ENCODE measurements around the gene IFITM5. TPM values are rescaled to one million over a fixed set of nuclear protein-coding genes. Genes with fewer than 3 reads are reported as not detected.

The IFITM5 gene
- total RNA-seq, 2 donors from 2014 or later = not detected

- H3K27ac Mint-ChIP-seq = peak overlapping the region in 1 of 2 donors; percentile 98
- peaks cover 7 to 25% of the 10 kb centered on the region in 2 donors for H3K36me3 Mint-ChIP-seq
- ATAC-seq (no peak), DNase-seq (ENCODE audit: low spot score in 2 of 2) (peak in 1 of 2 donors; percentile 54)
- peaks cover 0 to 3% of the 10 kb centered on the region in 2 donors for H3K9me3 Mint-ChIP-seq
Measured at GRCh38 chr11:285021-285893, 14.1 kb downstream of the IFITM5 start.

- peak in 1 of 2 donors; percentile 59 for DNase-seq (ENCODE audit: low spot score in 2 of 2)
- no peak for ATAC-seq
- peak overlapping the region in 1 of 2 donors; percentile 35 for H3K27ac Mint-ChIP-seq
- H3K9me3 Mint-ChIP-seq = peaks cover 0 to 3% of the 10 kb centered on the region in 2 donors
- peaks cover 7 to 21% of the 10 kb centered on the region in 2 donors for H3K36me3 Mint-ChIP-seq
Measured at GRCh38 chr11:284105-285020, 15.0 kb downstream of the IFITM5 start.

- peaks cover 11 to 21% of the 10 kb centered on the region in 2 donors for H3K36me3 Mint-ChIP-seq
- H3K27ac Mint-ChIP-seq = peak overlapping the region; percentile 10 to 35
- peaks cover 0 to 3% of the 10 kb centered on the region in 2 donors for H3K9me3 Mint-ChIP-seq
- DNase-seq (ENCODE audit: low spot score in 2 of 2) = no peak
- no peak for ATAC-seq
Measured at GRCh38 chr11:283405-284104, 15.8 kb downstream of the IFITM5 start.

- DNase-seq (ENCODE audit: low spot score in 2 of 2) = peak in 1 of 2 donors; percentile 53
- Mint-ChIP-seq H3K36me3 (peaks cover 12 to 19% of the 10 kb centered on the region in 2 donors), H3K27ac (peak overlapping the region in 1 of 2 donors; percentile 35), H3K9me3 (peaks cover 1 to 3% of the 10 kb centered on the region in 2 donors)
- no peak for ATAC-seq
Measured at GRCh38 chr11:282630-283360, 16.5 kb downstream of the IFITM5 start.

GRCh38 chr11:282171-282570 lies 17.2 kb downstream of the IFITM5 start:
- Mint-ChIP-seq H3K27ac (peak overlapping the region in 1 of 2 donors; percentile 35), H3K36me3 (peaks cover 16 to 19% of the 10 kb centered on the region in 2 donors), H3K9me3 (peaks cover 3 to 6% of the 10 kb centered on the region in 2 donors)
- no peak for DNase-seq (ENCODE audit: low spot score in 2 of 2)
- ATAC-seq = no peak

GRCh38 chr11:281486-282161 lies 17.7 kb downstream of the IFITM5 start:
- peak in 1 of 2 donors; percentile 53 for DNase-seq (ENCODE audit: low spot score in 2 of 2)
- ATAC-seq = peak in 1 of 2 donors; percentile 32
- H3K9me3 Mint-ChIP-seq = peaks cover 3 to 10% of the 10 kb centered on the region in 2 donors
- peak overlapping the region in 1 of 2 donors; percentile 35 for H3K27ac Mint-ChIP-seq
- H3K36me3 Mint-ChIP-seq = peaks cover 21 to 23% of the 10 kb centered on the region in 2 donors

- peaks cover 3 to 13% of the 10 kb centered on the region in 2 donors for H3K9me3 Mint-ChIP-seq
- DNase-seq (ENCODE audit: low spot score in 2 of 2) (peak; percentile 32 to 59), ATAC-seq (peak; percentile 42 to 47)
- H3K36me3 Mint-ChIP-seq = peaks cover 24 to 26% of the 10 kb centered on the region in 2 donors
- no peak overlapping the region for H3K27ac Mint-ChIP-seq
Measured at GRCh38 chr11:280706-281485, 18.4 kb downstream of the IFITM5 start.

GRCh38 chr11:279966-280705 lies 19.2 kb downstream of the IFITM5 start:
- H3K36me3 Mint-ChIP-seq = peaks cover 24 to 26% of the 10 kb centered on the region in 2 donors
- H3K27ac Mint-ChIP-seq = no peak overlapping the region
- peak; percentile 50 to 57 for DNase-seq (ENCODE audit: low spot score in 2 of 2)
- peaks cover 3 to 13% of the 10 kb centered on the region in 2 donors for H3K9me3 Mint-ChIP-seq
- peak; percentile 35 to 54 for ATAC-seq

- ATAC-seq = no peak
- Mint-ChIP-seq H3K9me3 (peaks cover 3 to 13% of the 10 kb centered on the region in 2 donors), H3K36me3 (peaks cover 24 to 26% of the 10 kb centered on the region in 2 donors), H3K27ac (peak overlapping the region in 1 of 2 donors; percentile 65)
- peak; percentile 5 to 54 for DNase-seq (ENCODE audit: low spot score in 2 of 2)
Measured at GRCh38 chr11:279040-279965, 20.0 kb downstream of the IFITM5 start.

- peaks cover 3 to 13% of the 10 kb centered on the region in 2 donors for H3K9me3 Mint-ChIP-seq
- DNase-seq (ENCODE audit: low spot score in 2 of 2) (peak in 1 of 2 donors; percentile 4), ATAC-seq (no peak)
- H3K36me3 Mint-ChIP-seq = peaks cover 24 to 26% of the 10 kb centered on the region in 2 donors
- peak within 1 kb of the TSS; percentile 41 to 65 for H3K27ac Mint-ChIP-seq
Measured at GRCh38 chr11:278001-278951, 21.1 kb downstream of the IFITM5 start, which contains the start of gene NLRP6. Gene NLRP6, plus strand, starts transcription at chr11:278407. Its CDS starts 163 bp downstream, at chr11:278570.

- ATAC-seq (no peak), DNase-seq (ENCODE audit: low spot score in 2 of 2) (no peak)
- H3K36me3 Mint-ChIP-seq = peaks cover 19 to 24% of the 10 kb centered on the region in 2 donors
- peaks cover 3 to 13% of the 10 kb centered on the region in 2 donors for H3K9me3 Mint-ChIP-seq
- peak overlapping the region in 1 of 2 donors; percentile 65 for H3K27ac Mint-ChIP-seq
Measured at GRCh38 chr11:276219-276618, 23.1 kb downstream of the IFITM5 start.

GRCh38 chr11:272931-273198 lies 26.5 kb downstream of the IFITM5 start:
- DNase-seq (ENCODE audit: low spot score in 2 of 2) (no peak), ATAC-seq (no peak)
- H3K9me3 Mint-ChIP-seq = peaks cover 3 to 11% of the 10 kb centered on the region in 2 donors
- peaks cover 10 to 15% of the 10 kb centered on the region in 2 donors for H3K36me3 Mint-ChIP-seq
- H3K27ac Mint-ChIP-seq = no peak overlapping the region

All from activated naive CD4-positive, alpha-beta T cell treated with anti-CD3 and anti-CD28 coated beads, Interleukin-2, amount 50 U/mL, for 72 hours (primary cell).